Activated B cell treated with CpG ODN at 0.5 μM for 24 hours (primary cell): Measurements from ENCODE around the gene CD300LD. TPM values are rescaled to one million over a fixed set of nuclear protein-coding genes. Genes with fewer than 3 reads are reported as not detected.
"Not testable (repeated sequence)": the region's sequence is repeated elsewhere in the genome, so short reads cannot be mapped to it uniquely, and the experiment has no call there.

ENCODE experiments used
- ATAC-seq: fragments of 200-7000 bp; cut with Tn5 transposase; one replicate; pipeline ENCODE4 v1.10.0; 2021; ENCODE audit warnings: low read depth, mild to moderate bottlenecking, moderate library complexity
- CTCF ChIA-PET: fragments of 350-600 bp; sonication (Branson Sonifier 250); formaldehyde crosslinking; loops from one replicate; lab custom pipeline; 2021; ENCODE audit warnings: antibody characterized with exemption; lab: Charles Lee
- POLR2A ChIA-PET: fragments of 350-600 bp; sonication (Branson Sonifier 250); formaldehyde crosslinking; loops from one replicate; lab custom pipeline; 2021; ENCODE audit warnings: antibody characterized with exemption; lab: Charles Lee
- DNase-seq: peaks from one replicate; pipeline ENCODE4 v3.0.0; 2022
- H3K27ac Mint-ChIP-seq: one replicate; pipeline ENCODE4 v1.8.0; 2020; ENCODE audit warnings: mixed read lengths
- H3K27me3 Mint-ChIP-seq: one replicate; pipeline ENCODE4 v1.8.0; 2021; ENCODE audit warnings: mixed read lengths
- H3K36me3 Mint-ChIP-seq: one replicate; pipeline ENCODE4 v1.8.0; 2021; ENCODE audit warnings: low read depth, mixed read lengths
- H3K4me1 Mint-ChIP-seq: one replicate; pipeline ENCODE4 v1.8.0; 2021; ENCODE audit warnings: mixed read lengths
- H3K4me3 Mint-ChIP-seq: one replicate; pipeline ENCODE4 v1.8.0; 2020; ENCODE audit warnings: mild to moderate bottlenecking, mixed read lengths
- H3K9me3 Mint-ChIP-seq: one replicate; pipeline ENCODE4 v1.8.0; 2020; ENCODE audit warnings: mixed read lengths
- CTCF ChIP-seq: fragments of 200-600 bp; IDR thresholded peaks from one replicate; pipeline ENCODE4 v1.8.0; 2022; ENCODE audit warnings: antibody characterized with exemption, mild to moderate bottlenecking
- intact Hi-C: fragments of 100-400 bp; cut with micrococcal nuclease; formaldehyde crosslinking; loops from one replicate; pipeline ENCODE4 v1.15.1; 2024
- total RNA-seq: library from RNA; stranded (reverse); gene quantifications from 2 replicates; pipeline ENCODE4 v1.2.3, GENCODE V29; 2022

Gene CD300LD
- total RNA-seq, 1 donor from 2014 or later: not detected

- H3K4me3 Mint-ChIP-seq: peak overlapping the region; percentile 62
- no peak for DNase-seq
- H3K36me3 Mint-ChIP-seq: no peaks in the 10 kb centered on the region
- H3K27ac Mint-ChIP-seq: peak overlapping the region; percentile 65
- H3K9me3 Mint-ChIP-seq: no peaks in the 10 kb centered on the region
- peak; percentile 83 for ATAC-seq
- intact Hi-C loops: loop anchor here (1.0 kb wide), 2 partner anchors 8 to 181 kb away; no protein-coding TSS in a partner anchor
- POLR2A ChIA-PET: interaction anchor here (0.6 to 3.4 kb wide), 5 partner anchors 9 to 249 kb away, joined by 3 to 21 read pairs (median 5); no protein-coding TSS in a partner anchor
- no peak for TF ChIP-seq CTCF
- CTCF ChIA-PET: interaction anchor here (0.6 to 1.4 kb wide), 3 partner anchors 16 to 437 kb away, joined by 3 to 8 read pairs (median 4); no protein-coding TSS in a partner anchor
- peaks cover 51% of the 10 kb centered on the region for H3K4me1 Mint-ChIP-seq
- H3K27me3 Mint-ChIP-seq: peaks cover 3% of the 10 kb centered on the region
These were observed 39.7 kb upstream of the CD300LD start for GRCh38 chr17:74631468-74632450.

GRCh38 chr17:74630251-74630650 is 38.2 kb upstream of the CD300LD start:
- H3K9me3 Mint-ChIP-seq, H3K36me3 Mint-ChIP-seq, H3K27ac Mint-ChIP-seq, DNase-seq, CTCF ChIA-PET, intact Hi-C loops, H3K27me3 Mint-ChIP-seq, H3K4me3 Mint-ChIP-seq, ATAC-seq: not testable (repeated sequence)
- H3K4me1 Mint-ChIP-seq: peaks cover 45% of the 10 kb centered on the region
- POLR2A ChIA-PET: interaction anchor here (3.4 kb wide), 1 partner anchor 11 kb away, joined by 21 read pairs; no protein-coding TSS in a partner anchor

- peaks cover 21% of the 10 kb centered on the region for H3K27me3 Mint-ChIP-seq
- H3K9me3 Mint-ChIP-seq: no peaks in the 10 kb centered on the region
- intact Hi-C loops: no loop called here
- POLR2A ChIA-PET: no interaction called here
- H3K4me1 Mint-ChIP-seq: peaks cover 8% of the 10 kb centered on the region
- no peak for DNase-seq
- TF ChIP-seq CTCF: no peak
- no peak overlapping the region for H3K27ac Mint-ChIP-seq
- H3K4me3 Mint-ChIP-seq: no peak overlapping the region
- ATAC-seq: no peak
- no peaks in the 10 kb centered on the region for H3K36me3 Mint-ChIP-seq
- CTCF ChIA-PET: no interaction called here
These were observed 33.6 kb upstream of the CD300LD start for GRCh38 chr17:74625661-74626060.

GRCh38 chr17:74624131-74624530 is 32.0 kb upstream of the CD300LD start:
- no peak overlapping the region for H3K27ac Mint-ChIP-seq
- CTCF ChIA-PET: no interaction called here
- POLR2A ChIA-PET: no interaction called here

GRCh38 chr17:74623693-74624093 is 31.6 kb upstream of the CD300LD start, which contains the start of gene CD300E:
Gene CD300E, minus strand, starts transcription at chr17:74623738. Its CDS starts 117 bp downstream, at chr17:74623621.
- Mint-ChIP-seq H3K27ac (peak within 1 kb of the TSS; percentile 8), H3K4me1 (peaks cover 2% of the 10 kb centered on the region), H3K27me3 (peaks cover 30% of the 10 kb centered on the region), H3K4me3 (no peak within 1 kb of the TSS), H3K36me3 (no peaks in the 10 kb centered on the region), H3K9me3 (no peaks in the 10 kb centered on the region)
- ChIA-PET POLR2A (no interaction called here), CTCF (no interaction called here)
- intact Hi-C loops: no loop called here
- no peak for DNase-seq
- no peak for ATAC-seq
- TF ChIP-seq CTCF: no peak

More at GRCh38 chr17:74624131-74624530, 32.0 kb upstream of the CD300LD start:
- Mint-ChIP-seq H3K9me3 (no peaks in the 10 kb centered on the region), H3K36me3 (no peaks in the 10 kb centered on the region), H3K27me3 (peaks cover 26% of the 10 kb centered on the region), H3K4me1 (peaks cover 3% of the 10 kb centered on the region), H3K4me3 (no peak overlapping the region)
- ATAC-seq (no peak), DNase-seq (no peak)
- no peak for TF ChIP-seq CTCF
- intact Hi-C loops: no loop called here
